BJ (cell line): Measurements from ENCODE around the gene PIP5K1C. TPM values are rescaled to one million over a fixed set of nuclear protein-coding genes. Genes with fewer than 3 reads are reported as not detected.
"Not testable (repeated sequence)": the region's sequence is repeated elsewhere in the genome, so short reads cannot be mapped to it uniquely, and the experiment has no call there.

Experiments
- CTCF ChIA-PET: fragments of 350-600 bp; formaldehyde crosslinking; extraction: SDS; loops from one replicate; lab custom pipeline; 2021; ENCODE audit warnings: antibody characterized with exemption, inconsistent platforms; lab: Yijun Ruan, JAX
- POLR2A ChIA-PET: fragments of 300-600 bp; sonication (Branson Sonifier 250); formaldehyde crosslinking; extraction: SDS; loops from one replicate; lab custom pipeline; 2021; ENCODE audit warnings: antibody characterized with exemption; lab: Charles Lee
- DNase-seq: peaks from one replicate; pipeline ENCODE4 v3.0.0-alpha.2; 2011; ENCODE audit warnings: low read depth
- H3K27me3 ChIP-seq: 2 replicates; pipeline ENCODE4 v1.6.0; 2011; ENCODE audit warnings: low read length; ENCODE audit not compliant: control insufficient read depth, insufficient read depth
- H3K36me3 ChIP-seq: 2 replicates; pipeline ENCODE4 v1.5.1; 2011; ENCODE audit warnings: low read length; ENCODE audit not compliant: control insufficient read depth, insufficient read depth
- H3K4me3 ChIP-seq: 2 replicates; pipeline ENCODE4 v1.5.1; 2011; ENCODE audit warnings: low read depth, mild to moderate bottlenecking, control low read depth, low read length
- CTCF ChIP-seq: IDR thresholded peaks from 2 replicates; pipeline ENCODE4 v1.5.1; 2011; ENCODE audit warnings: low read depth, mild to moderate bottlenecking, control low read depth, inconsistent platforms, low read length, moderate library complexity; ENCODE audit not compliant: insufficient read depth
- polyA plus RNA-seq: library from polyadenylated mRNA; depleted of rRNA; stranded (reverse); fragments of >200 nt; gene quantifications from 2 replicates; pipeline ENCODE4 v1.2.3, GENCODE V29; 2011

Gene PIP5K1C
- polyA plus RNA-seq, 1 experiment, result 35.3 TPM

DNA sequence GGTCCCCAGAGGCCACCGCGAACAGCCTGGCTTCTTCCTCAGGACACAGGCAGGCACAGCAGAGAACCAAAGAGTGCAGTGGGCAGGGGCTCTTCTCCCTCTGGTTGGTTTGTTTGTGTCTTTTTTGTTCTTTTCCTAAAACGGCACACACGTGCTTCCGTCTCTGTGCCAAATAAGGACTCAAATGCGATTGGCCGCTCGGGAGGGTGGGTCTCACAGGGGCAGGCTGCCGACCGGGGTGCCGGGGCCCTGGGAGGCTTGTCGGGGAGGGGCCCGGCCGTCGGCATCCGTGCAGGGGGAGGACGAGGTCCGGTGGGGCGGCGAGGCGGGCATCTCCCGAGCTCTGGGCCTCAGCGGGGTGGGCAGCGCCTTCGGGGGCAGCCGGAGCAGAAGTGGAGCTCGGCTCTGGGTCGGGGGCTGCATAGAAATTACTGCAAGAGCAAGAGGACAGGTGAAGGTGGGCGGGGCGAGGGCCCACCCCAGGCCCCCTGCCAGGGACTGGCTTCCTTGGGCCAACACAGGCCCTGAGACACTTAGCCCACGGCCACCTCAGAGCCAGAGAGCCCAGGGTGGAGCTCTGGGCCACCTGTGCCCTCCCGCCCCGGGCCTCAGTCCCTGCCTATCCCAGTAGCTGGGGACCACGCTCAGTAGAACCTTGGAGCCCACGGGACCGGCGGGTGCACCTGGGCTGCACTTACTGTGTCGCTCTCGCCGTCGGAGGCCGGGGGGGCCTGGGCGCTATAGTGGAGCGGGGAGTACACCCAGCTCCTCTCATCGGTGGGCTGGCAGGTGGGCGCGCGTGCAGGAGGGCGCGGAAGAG, 67.3 kb downstream of the PIP5K1C start:
- ChIA-PET CTCF (interaction anchor here (1.1 to 1.7 kb wide), 3 partner anchors 12 to 34 kb away, joined by 3 to 4 read pairs (median 3); no protein-coding TSS in a partner anchor), POLR2A (no interaction called here)
- Histone ChIP-seq H3K4me3 (no peak overlapping the region), H3K27me3 (no peaks in the 10 kb centered on the region), H3K36me3 (peaks cover 21% of the 10 kb centered on the region)
- no peak for DNase-seq
- no peak for TF ChIP-seq CTCF

DNA sequence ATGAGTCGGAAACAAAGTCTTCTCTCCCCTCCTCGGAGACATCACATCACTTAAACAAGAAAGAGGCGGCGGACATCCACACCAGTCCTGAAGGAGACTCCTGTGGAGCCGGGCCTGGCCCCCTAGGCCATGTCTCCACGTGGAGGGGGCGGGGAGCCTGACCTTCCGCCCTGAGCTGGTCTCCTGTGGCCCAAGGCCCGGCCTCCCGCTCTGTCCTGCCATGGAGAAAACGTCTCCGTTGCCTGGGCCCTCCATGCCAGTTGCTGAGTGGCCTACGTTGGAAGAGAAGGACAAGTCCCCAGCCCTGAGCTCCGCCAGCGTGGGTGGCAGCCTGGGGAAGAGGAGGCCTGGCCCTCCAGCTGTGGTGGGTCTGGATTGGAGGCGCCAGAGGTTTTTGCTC, 68.2 kb downstream of the PIP5K1C start:
- CTCF ChIA-PET, result interaction anchor here (1.1 to 1.7 kb wide), 2 partner anchors 33 to 35 kb away, joined by 3 read pairs; no protein-coding TSS in a partner anchor
- H3K4me3 ChIP-seq, result no peak overlapping the region

DNA sequence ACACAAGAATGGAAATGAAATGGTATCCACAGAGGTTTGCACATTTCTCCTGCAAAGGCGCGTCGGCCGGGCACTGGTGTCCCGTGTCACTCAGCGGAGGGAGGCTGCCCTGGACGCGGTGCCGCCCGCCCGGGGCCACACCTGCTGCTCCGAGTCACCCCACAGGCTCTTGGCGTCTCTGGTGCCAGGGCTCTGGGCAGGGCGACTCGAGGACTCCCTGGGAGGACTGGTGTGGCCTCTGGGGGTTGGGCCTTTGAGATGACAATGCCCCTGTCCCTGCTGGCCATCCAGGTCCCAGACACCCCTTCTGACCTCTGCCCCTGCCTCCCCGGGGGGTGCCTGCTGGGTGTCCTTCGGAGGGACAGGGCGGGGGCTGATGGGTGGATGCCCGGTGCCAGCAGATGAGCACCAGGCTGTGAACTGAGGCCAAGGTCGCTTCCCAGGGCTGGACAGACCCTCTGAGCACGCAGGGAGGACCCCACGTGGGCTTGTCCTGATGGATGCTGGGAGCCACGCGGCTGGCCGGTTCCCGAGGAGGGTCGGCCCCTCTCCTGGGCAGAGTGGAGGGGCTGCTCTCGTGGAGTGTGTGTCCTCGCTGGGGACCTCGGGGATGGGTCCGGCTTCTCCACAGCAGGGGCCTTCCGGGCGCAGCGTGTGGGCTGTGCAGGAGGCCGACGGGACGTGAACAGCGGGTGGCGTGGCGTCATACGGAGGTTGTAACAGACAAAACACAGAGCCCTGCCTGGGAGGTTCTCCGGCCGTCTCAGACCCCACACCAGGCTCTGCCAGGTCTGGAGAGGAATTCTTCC, 69.0 kb downstream of the PIP5K1C start:
- TF ChIP-seq CTCF, result no peak
- Histone ChIP-seq H3K27me3 (no peaks in the 10 kb centered on the region), H3K36me3 (peaks cover 15% of the 10 kb centered on the region), H3K4me3 (no peak overlapping the region)
- ChIA-PET CTCF (no interaction called here), POLR2A (no interaction called here)
- no peak for DNase-seq

More for the DNA sequence above, 68.2 kb downstream of the PIP5K1C start:
- no peak for DNase-seq
- no peaks in the 10 kb centered on the region for H3K27me3 ChIP-seq
- TF ChIP-seq CTCF, result no peak
- POLR2A ChIA-PET, result no interaction called here
- peaks cover 19% of the 10 kb centered on the region for H3K36me3 ChIP-seq

- not testable (repeated sequence) for DNase-seq, H3K27me3 ChIP-seq, H3K4me3 ChIP-seq
- peaks cover 14% of the 10 kb centered on the region for H3K36me3 ChIP-seq
- ChIA-PET CTCF (interaction anchor here (0.6 kb wide), 1 partner anchor 72 kb away, joined by 3 read pairs; no protein-coding TSS in a partner anchor), POLR2A (interaction anchor here (0.6 kb wide), 1 partner anchor 27 kb away, joined by 3 read pairs; no protein-coding TSS in a partner anchor)
Observed at GRCh38 chr19:3628766-3629165, 71.5 kb downstream of the PIP5K1C start.

GRCh38 chr19:3627351-3627723, 72.9 kb downstream of the PIP5K1C start:
- ChIA-PET CTCF (interaction anchor here (1.2 kb wide), 1 partner anchor 77 kb away, joined by 3 read pairs; no protein-coding TSS in a partner anchor), POLR2A (no interaction called here)
- H3K36me3 ChIP-seq, result peaks cover 11% of the 10 kb centered on the region
- DNase-seq, result no peak
- TF ChIP-seq CTCF, result no peak
- H3K4me3 ChIP-seq, result no peak overlapping the region
- H3K27me3 ChIP-seq, result no peaks in the 10 kb centered on the region
